Measurements from ENCODE around the gene TTLL11. TPM values are rescaled to one million over a fixed set of nuclear protein-coding genes. Genes with fewer than 3 reads are reported as not detected.

Gene TTLL11
- total RNA-seq, 1 experiment from 2014 or later = 2.3 TPM

DNA sequence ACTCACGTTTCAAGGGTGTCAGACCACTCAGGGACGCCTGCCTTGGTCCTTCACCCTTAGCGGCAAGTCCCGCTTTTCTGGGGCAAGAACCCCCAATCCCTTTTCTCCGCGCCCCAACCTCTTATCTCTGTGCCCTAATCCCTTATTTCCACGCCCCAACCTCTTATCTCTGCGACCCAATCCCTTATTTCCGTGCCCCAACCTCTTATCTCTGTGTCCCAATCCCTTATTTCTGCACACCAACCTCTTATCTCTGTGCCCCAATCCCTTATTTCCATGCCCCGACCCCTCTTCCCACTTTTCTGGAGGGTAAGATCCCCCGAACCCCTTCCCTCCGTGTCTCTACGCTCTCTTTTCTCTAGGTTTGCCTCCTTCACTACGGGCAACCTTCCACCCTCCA is 302.3 kb downstream of the TTLL11 start:
- Histone ChIP-seq H3K4me1 (replicated peaks; ENCODE audit: insufficient read depth) (no peaks in the 10 kb centered on the region), H4K20me1 (ENCODE audit: insufficient read depth) (no peaks in the 10 kb centered on the region), H3K4me2 (no peak overlapping the region), H3K36me3 (ENCODE audit: low read depth) (no peaks in the 10 kb centered on the region), H3K27me3 (ENCODE audit: insufficient read depth, low read depth) (no peaks in the 10 kb centered on the region), H3F3A (ENCODE audit: insufficient read depth, low read depth) (0 out of 2 replicates have a peak, but pooled peaks cover 4% of the 10 kb centered on the region), H3K4me3 (no peak overlapping the region), H3K79me2 (ENCODE audit: low read depth) (no peaks in the 10 kb centered on the region), H2AFZ (no peak overlapping the region), H3K9me3 (ENCODE audit: insufficient read depth, low read depth) (no peaks in the 10 kb centered on the region), H3K9me2 (ENCODE audit: insufficient read depth) (no peaks in the 10 kb centered on the region), H3K27ac (no peak overlapping the region)
- no peak for TF ChIP-seq EZH2 (IDR thresholded peaks at IDR 0.05; ENCODE audit: low read depth)
- TF ChIP-seq, protein P1, sequence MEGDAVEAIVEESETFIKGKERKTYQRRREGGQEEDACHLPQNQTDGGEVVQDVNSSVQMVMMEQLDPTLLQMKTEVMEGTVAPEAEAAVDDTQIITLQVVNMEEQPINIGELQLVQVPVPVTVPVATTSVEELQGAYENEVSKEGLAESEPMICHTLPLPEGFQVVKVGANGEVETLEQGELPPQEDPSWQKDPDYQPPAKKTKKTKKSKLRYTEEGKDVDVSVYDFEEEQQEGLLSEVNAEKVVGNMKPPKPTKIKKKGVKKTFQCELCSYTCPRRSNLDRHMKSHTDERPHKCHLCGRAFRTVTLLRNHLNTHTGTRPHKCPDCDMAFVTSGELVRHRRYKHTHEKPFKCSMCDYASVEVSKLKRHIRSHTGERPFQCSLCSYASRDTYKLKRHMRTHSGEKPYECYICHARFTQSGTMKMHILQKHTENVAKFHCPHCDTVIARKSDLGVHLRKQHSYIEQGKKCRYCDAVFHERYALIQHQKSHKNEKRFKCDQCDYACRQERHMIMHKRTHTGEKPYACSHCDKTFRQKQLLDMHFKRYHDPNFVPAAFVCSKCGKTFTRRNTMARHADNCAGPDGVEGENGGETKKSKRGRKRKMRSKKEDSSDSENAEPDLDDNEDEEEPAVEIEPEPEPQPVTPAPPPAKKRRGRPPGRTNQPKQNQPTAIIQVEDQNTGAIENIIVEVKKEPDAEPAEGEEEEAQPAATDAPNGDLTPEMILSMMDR (conservative IDR thresholded peaks at IDR 0.05) = no peak
- CTCF ChIA-PET = no interaction called here
- no TSS peak for BruUV-seq (replicated peaks)
- POLR2A ChIA-PET (ENCODE audit: unreplicated experiment) = no interaction called here
- intact Hi-C loops (cut with micrococcal nuclease; ENCODE audit: unreplicated experiment) = no loop called here
- no peak for DNase-seq

DNA sequence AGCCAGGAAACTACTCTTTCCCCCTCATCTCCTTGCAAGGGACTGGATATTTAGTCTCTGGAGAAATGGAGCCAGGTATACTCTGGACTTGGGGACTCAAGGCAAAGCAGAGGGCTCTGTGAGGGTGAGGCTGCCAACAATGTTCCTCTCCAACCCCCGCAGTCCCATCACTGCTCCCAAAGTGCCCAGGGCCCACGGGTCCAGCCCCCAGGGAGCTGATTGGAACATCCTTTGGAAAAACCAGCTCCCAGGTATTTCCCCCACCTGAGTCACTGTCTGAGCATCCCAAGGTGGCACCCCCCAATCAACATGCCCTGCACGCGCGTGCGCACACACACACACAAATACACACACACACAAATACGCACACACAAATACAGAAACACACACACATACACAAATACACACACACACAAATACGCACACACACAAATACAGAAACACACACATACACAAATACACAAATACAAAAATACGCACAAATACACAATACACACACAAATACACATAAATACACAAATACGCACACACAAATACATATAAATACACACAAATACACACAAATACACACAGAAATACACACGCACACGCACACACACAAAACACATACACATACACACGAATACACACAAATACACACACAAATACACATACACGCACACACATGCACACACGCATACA is 304.3 kb downstream of the TTLL11 start:
- no TSS peak for BruUV-seq (replicated peaks)
- CTCF ChIA-PET = no interaction called here

GRCh38 chr9:121786998-121787422 is 306.1 kb downstream of the TTLL11 start:
- no peak for TF ChIP-seq EZH2 (IDR thresholded peaks at IDR 0.05; ENCODE audit: low read depth)
- TF ChIP-seq, protein P1 (conservative IDR thresholded peaks at IDR 0.05) = no peak
- no peak for DNase-seq
- Histone ChIP-seq H4K20me1 (ENCODE audit: insufficient read depth) (no peaks in the 10 kb centered on the region), H3K9me2 (ENCODE audit: insufficient read depth) (no peaks in the 10 kb centered on the region), H3K4me2 (no peak overlapping the region), H2AFZ (no peak overlapping the region), H3K4me1 (replicated peaks; ENCODE audit: insufficient read depth) (no peaks in the 10 kb centered on the region), H3K36me3 (ENCODE audit: low read depth) (no peaks in the 10 kb centered on the region), H3K27me3 (ENCODE audit: insufficient read depth, low read depth) (no peaks in the 10 kb centered on the region), H3K9me3 (ENCODE audit: insufficient read depth, low read depth) (no peaks in the 10 kb centered on the region), H3K4me3 (no peak overlapping the region), H3F3A (ENCODE audit: insufficient read depth, low read depth) (0 out of 2 replicates have a peak, but pooled peaks cover 4% of the 10 kb centered on the region), H3K79me2 (ENCODE audit: low read depth) (no peaks in the 10 kb centered on the region), H3K27ac (no peak overlapping the region)
- ChIA-PET POLR2A (ENCODE audit: unreplicated experiment) (no interaction called here), CTCF (no interaction called here)
- no TSS peak for BruUV-seq (replicated peaks)
- intact Hi-C loops (cut with micrococcal nuclease; ENCODE audit: unreplicated experiment) = loop anchor here (10.0 kb wide), 1 partner anchor 58 kb away; no protein-coding TSS in a partner anchor

More for the DNA sequence above, 304.3 kb downstream of the TTLL11 start:
- H3K79me2 ChIP-seq (ENCODE audit: low read depth) = no peaks in the 10 kb centered on the region
- TF ChIP-seq, protein P1 (conservative IDR thresholded peaks at IDR 0.05) = no peak
- TF ChIP-seq EZH2 (IDR thresholded peaks at IDR 0.05; ENCODE audit: low read depth) = no peak
- no peaks in the 10 kb centered on the region for H3K4me1 ChIP-seq (replicated peaks; ENCODE audit: insufficient read depth)
- no peak overlapping the region for H3K4me3 ChIP-seq
- POLR2A ChIA-PET (ENCODE audit: unreplicated experiment) = no interaction called here
- no peaks in the 10 kb centered on the region for H3K27me3 ChIP-seq (ENCODE audit: insufficient read depth, low read depth)
- no peak overlapping the region for H2AFZ ChIP-seq
- H4K20me1 ChIP-seq (ENCODE audit: insufficient read depth) = no peaks in the 10 kb centered on the region
- 0 out of 2 replicates have a peak, but pooled peaks cover 4% of the 10 kb centered on the region for H3F3A ChIP-seq (ENCODE audit: insufficient read depth, low read depth)
- no peaks in the 10 kb centered on the region for H3K9me2 ChIP-seq (ENCODE audit: insufficient read depth)
- H3K4me2 ChIP-seq = no peak overlapping the region
- no peaks in the 10 kb centered on the region for H3K9me3 ChIP-seq (ENCODE audit: insufficient read depth, low read depth)
- no peak overlapping the region for H3K27ac ChIP-seq
- no peaks in the 10 kb centered on the region for H3K36me3 ChIP-seq (ENCODE audit: low read depth)
- no peak for DNase-seq
- intact Hi-C loops (cut with micrococcal nuclease; ENCODE audit: unreplicated experiment) = loop anchor here (10.0 kb wide), 1 partner anchor 56 kb away; no protein-coding TSS in a partner anchor

Data from PC-9 (cell line).